ENCODE results near the gene CRIP3. TPM values are rescaled to one million over a fixed set of nuclear protein-coding genes. Genes with fewer than 3 reads are reported as not detected.
A peak's percentile ranks its signal among the peaks of the same experiment; 100 is the strongest.

CRIP3 gene
- total and polyA plus RNA-seq, 2 of the 13 experiments (the other 11 are each of a cell fraction or from before 2014, with no cell fraction given) = 6.3 to 9.3 TPM

- no peak for TF ChIP-seq ZNF280D (CRISPR knock-in tag; IDR thresholded peaks at IDR 0.05)
- TF ChIP-seq MEIS1 (CRISPR knock-in tag; IDR thresholded peaks at IDR 0.05; ENCODE audit: borderline replicate concordance) = peak; percentile 79; the same call in 1 of the 2 replicates
- no peak for TF ChIP-seq ZNF672 (CRISPR knock-in tag; IDR thresholded peaks at IDR 0.05)
- TF ChIP-seq SP1 (IDR thresholded peaks at IDR 0.05) = no peak
- TF ChIP-seq SP1 (CRISPR knock-in tag; IDR thresholded peaks at IDR 0.05) = no peak; the same call in 1 of the 2 replicates
- no peak for TF ChIP-seq ZFP91 (CRISPR knock-in tag; IDR thresholded peaks at IDR 0.05; ENCODE audit: borderline replicate concordance)
- TF ChIP-seq ETV6 (CRISPR knock-in tag; conservative IDR thresholded peaks at IDR 0.05) = 0 out of 2 replicates have a peak, but pooled peaks have one; percentile 33
- no peak for TF ChIP-seq NAIF1 (CRISPR knock-in tag; IDR thresholded peaks at IDR 0.05; ENCODE audit: borderline replicate concordance)
- no peak for TF ChIP-seq ZNF879 (CRISPR knock-in tag; IDR thresholded peaks at IDR 0.05)
- peak; percentile 81; the same call in 1 of the 2 replicates for TF ChIP-seq ZBTB34 (CRISPR knock-in tag; IDR thresholded peaks at IDR 0.05)
- 0 out of 2 replicates have a peak, but pooled peaks have one; percentile 55 for TF ChIP-seq PCBP1 (IDR thresholded peaks at IDR 0.05; ENCODE audit: borderline replicate concordance, low read depth, low read length)
- no peak for TF ChIP-seq EHMT2 (IDR thresholded peaks at IDR 0.05; ENCODE audit: borderline replicate concordance, low read depth, low read length)
- peak; percentile 81; the same call in 1 of the 2 replicates for TF ChIP-seq NFAT5 (CRISPR knock-in tag; IDR thresholded peaks at IDR 0.05)
- TF ChIP-seq ZHX1 (CRISPR knock-in tag; IDR thresholded peaks at IDR 0.05; ENCODE audit: low read depth) = peak; percentile 90; the same call in 1 of the 2 replicates
These were observed 33.6 kb downstream of the CRIP3 start (continued) for GRCh38 chr6:43274916-43275597.
